HG03060 (cell line): Measurements from ENCODE around the gene REEP2.
"Not testable (repeated sequence)": the region's sequence is repeated elsewhere in the genome, so short reads cannot be mapped to it uniquely, and the experiment has no call there.

ENCODE experiments used
- ATAC-seq: cut with Tn5 transposase; IDR thresholded peaks from one replicate; pipeline ENCODE4 v1.9.1; 2021; ENCODE audit warnings: low read depth, moderate number of reproducible peaks; ENCODE audit not compliant: unreplicated experiment

The REEP2 gene

GRCh38 chr5:138465261-138466124 is 26.6 kb downstream of the REEP2 start, which contains the start of gene EGR1:
TSS of gene EGR1 (plus strand) at chr5:138465479. CDS start at chr5:138465762, 283 bp downstream.
- peak; percentile 23 for ATAC-seq

GRCh38 chr5:138466125-138466899 is 27.5 kb downstream of the REEP2 start:
- ATAC-seq, result no peak

GRCh38 chr5:138466900-138467710 is 28.2 kb downstream of the REEP2 start:
- ATAC-seq, result no peak

- no peak for ATAC-seq
Measured at GRCh38 chr5:138467711-138468132, 28.9 kb downstream of the REEP2 start.

GRCh38 chr5:138468133-138468965 is 29.5 kb downstream of the REEP2 start:
- no peak for ATAC-seq

GRCh38 chr5:138468966-138469539 is 30.2 kb downstream of the REEP2 start:
- no peak for ATAC-seq

- ATAC-seq, result no peak
Measured at GRCh38 chr5:138469540-138470321, 30.9 kb downstream of the REEP2 start.

GRCh38 chr5:138470322-138471051 is 31.6 kb downstream of the REEP2 start:
- ATAC-seq, result no peak

GRCh38 chr5:138471052-138471361 is 32.1 kb downstream of the REEP2 start:
- no peak for ATAC-seq

- no peak for ATAC-seq
Measured at GRCh38 chr5:138472353-138472752, 33.5 kb downstream of the REEP2 start.

- not testable (repeated sequence) for ATAC-seq
Measured at GRCh38 chr5:138473151-138473550, 34.3 kb downstream of the REEP2 start.

GRCh38 chr5:138476918-138477317 is 38.1 kb downstream of the REEP2 start:
- no peak for ATAC-seq

- ATAC-seq, result no peak
Measured at GRCh38 chr5:138482638-138483037, 43.8 kb downstream of the REEP2 start.

- ATAC-seq, result no peak
Measured at GRCh38 chr5:138488481-138488945, 49.7 kb downstream of the REEP2 start.

GRCh38 chr5:138489683-138490061 is 50.8 kb downstream of the REEP2 start:
- ATAC-seq, result no peak

GRCh38 chr5:138490648-138491283 is 51.9 kb downstream of the REEP2 start:
- ATAC-seq, result no peak

- no peak for ATAC-seq
Measured at GRCh38 chr5:138491284-138491648, 52.4 kb downstream of the REEP2 start.
